Suprapubic skin (tissue), 4 donors: ENCODE data around the gene GGCX. TPM values are rescaled to one million over a fixed set of nuclear protein-coding genes. Genes with fewer than 3 reads are reported as not detected.

Source experiments
- DNase-seq, 2 donors: peaks; one replicate each; pipeline ENCODE4 v3.0.0-alpha.2; 2019; ENCODE audit warnings: low spot score in 2 of 2
- H3K27ac ChIP-seq: fragments of 200-600 bp; sonication (generic); one replicate; pipeline ENCODE4 v1.5.1; 2019
- H3K27me3 ChIP-seq: fragments of 200-600 bp; sonication (generic); one replicate; pipeline ENCODE4 v1.5.1; 2019
- H3K36me3 ChIP-seq: fragments of 200-600 bp; sonication (generic); one replicate; pipeline ENCODE4 v1.5.1; 2019
- H3K4me1 ChIP-seq: fragments of 200-600 bp; sonication (generic); one replicate; pipeline ENCODE4 v1.5.1; 2019
- H3K4me3 ChIP-seq: fragments of 200-600 bp; sonication (generic); one replicate; pipeline ENCODE4 v1.5.1; 2019; ENCODE audit warnings: mild to moderate bottlenecking
- H3K9me3 ChIP-seq: fragments of 200-600 bp; sonication (generic); one replicate; pipeline ENCODE4 v1.5.1; 2019
- CTCF ChIP-seq, 2 donors: fragments of 200-600 bp in 1 of 2; fragments of 450-650 bp in 1 of 2; sonication (generic) in 1 of 2; IDR thresholded peaks; one replicate each; pipeline ENCODE4 v1.5.1; 2016 to 2019; ENCODE audit warnings: antibody characterized with exemption in 2 of 2, mild to moderate bottlenecking in 1 of 2, moderate library complexity in 1 of 2
- EP300 ChIP-seq: sonication (generic); formaldehyde crosslinking; IDR thresholded peaks from one replicate; pipeline ENCODE4 v1.6.1; 2017; ENCODE audit warnings: antibody characterized with exemption
- POLR2A ChIP-seq, 2 donors: fragments of 450-650 bp; IDR thresholded peaks; one replicate each; pipeline ENCODE4 v1.6.1; 2017; ENCODE audit warnings: antibody characterized with exemption in 2 of 2, mild to moderate bottlenecking in 2 of 2, moderate library complexity in 2 of 2
- POLR2AphosphoS5 ChIP-seq, 3 donors: sonication (generic); formaldehyde crosslinking; IDR thresholded peaks; one replicate each; pipeline ENCODE4 v1.6.1; 2017; ENCODE audit warnings: antibody characterized with exemption in 3 of 3
- WGBS: methylation state at CpG from one replicate; pipeline ENCODE4 v1.1.5; 2018; 5-methylcytosine and 5-hydroxymethylcytosine counted together
- total RNA-seq, 4 donors: library from RNA; depleted of rRNA; stranded (reverse); fragments of >200 nt; gene quantifications; one replicate each; pipeline ENCODE4 v1.1.0, GENCODE V29; 2016

The GGCX gene
- total RNA-seq, 4 donors from 2014 or later, result 23.2 to 38.9 (median 27.7) TPM

GRCh38 chr2:85541262-85541661, 20.0 kb downstream of the GGCX start:
- TF ChIP-seq CTCF (IDR thresholded peaks at IDR 0.05) (no peak), EP300 (no peak), POLR2A (IDR thresholded peaks at IDR 0.05) (no peak)
- Histone ChIP-seq H3K4me1 (peaks cover 71% of the 10 kb centered on the region), H3K27ac (peak overlapping the region; percentile 98), H3K4me3 (peak overlapping the region; percentile 79), H3K36me3 (peaks cover 45% of the 10 kb centered on the region), H3K9me3 (no peaks in the 10 kb centered on the region), H3K27me3 (no peaks in the 10 kb centered on the region)
- no peak for DNase-seq
- WGBS, result 31% methylated on average over 4 of the region's 4 CpGs

GRCh38 chr2:85540133-85540648, 21.1 kb downstream of the GGCX start:
- DNase-seq, result no peak
- WGBS, result 5% methylated on average over 11 of the region's 11 CpGs
- Histone ChIP-seq H3K27me3 (no peaks in the 10 kb centered on the region), H3K27ac (peak overlapping the region; percentile 98), H3K4me1 (peaks cover 65% of the 10 kb centered on the region), H3K9me3 (no peaks in the 10 kb centered on the region), H3K4me3 (peak overlapping the region; percentile 79), H3K36me3 (peaks cover 43% of the 10 kb centered on the region)
- TF ChIP-seq POLR2A (IDR thresholded peaks at IDR 0.05) (no peak), CTCF (IDR thresholded peaks at IDR 0.05) (no peak), EP300 (no peak), POLR2AphosphoS5 (IDR thresholded peaks at IDR 0.05) (no peak)

- DNase-seq, result peak; percentile 87
- peaks cover 37% of the 10 kb centered on the region for H3K36me3 ChIP-seq
- no peak for TF ChIP-seq POLR2A (IDR thresholded peaks at IDR 0.05)
- TF ChIP-seq POLR2AphosphoS5 (IDR thresholded peaks at IDR 0.05), result peak; percentile 15 to 74 (median 44)
- no peak for TF ChIP-seq CTCF (IDR thresholded peaks at IDR 0.05)
- H3K27ac ChIP-seq, result peak overlapping the region; percentile 98
- peaks cover 64% of the 10 kb centered on the region for H3K4me1 ChIP-seq
- H3K27me3 ChIP-seq, result no peaks in the 10 kb centered on the region
- H3K4me3 ChIP-seq, result peak overlapping the region; percentile 79
- WGBS, result 0% methylated on average over 27 of the region's 67 CpGs
- no peaks in the 10 kb centered on the region for H3K9me3 ChIP-seq
Measured at GRCh38 chr2:85539361-85540132, 21.7 kb downstream of the GGCX start.

GRCh38 chr2:85538507-85539360, 22.6 kb downstream of the GGCX start, which contains the start of gene MAT2A:
Gene MAT2A (plus strand): TSS chr2:85539168. CDS start chr2:85539288, 120 bp downstream.
- peaks cover 29% of the 10 kb centered on the region for H3K36me3 ChIP-seq
- peaks cover 62% of the 10 kb centered on the region for H3K4me1 ChIP-seq
- peak within 1 kb of the TSS; percentile 79 for H3K4me3 ChIP-seq
- H3K9me3 ChIP-seq, result no peaks in the 10 kb centered on the region
- no peaks in the 10 kb centered on the region for H3K27me3 ChIP-seq
- peak; percentile 95 to 96 for DNase-seq
- peak within 1 kb of the TSS; percentile 98 for H3K27ac ChIP-seq
- peak; percentile 100 for TF ChIP-seq POLR2A (IDR thresholded peaks at IDR 0.05)
- TF ChIP-seq CTCF (IDR thresholded peaks at IDR 0.05), result peak; percentile 33 to 77
- TF ChIP-seq EP300, result no peak
- TF ChIP-seq POLR2AphosphoS5 (IDR thresholded peaks at IDR 0.05), result peak; percentile 97 to 99 (median 98)
- WGBS, result 0% methylated on average over 18 of the region's 92 CpGs
